ENCODE data around the gene DSC2. TPM values are rescaled to one million over a fixed set of nuclear protein-coding genes. Genes with fewer than 3 reads are reported as not detected.

Gene DSC2
- total and polyA plus RNA-seq, 7 donors: 1.9 to 42.1 (median 3.3) TPM

DNA sequence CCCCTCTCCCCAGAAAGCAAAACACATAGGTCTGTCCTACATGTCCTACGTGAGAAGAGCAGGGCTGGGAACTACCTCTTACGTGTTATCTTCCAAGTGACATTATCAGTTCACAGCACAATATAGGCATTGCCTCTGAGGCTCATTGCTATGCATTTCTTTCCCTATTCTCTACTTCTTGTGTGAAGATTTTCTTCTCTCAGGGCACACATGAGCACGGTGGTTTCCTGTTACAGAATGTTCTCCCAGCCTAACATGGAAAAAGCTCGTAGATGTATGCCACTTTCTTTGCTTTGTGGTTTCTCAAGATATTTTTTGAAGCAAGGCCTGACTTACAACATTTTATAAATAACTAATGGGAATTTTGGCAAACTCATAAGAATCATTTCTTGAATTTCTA, 40.3 kb downstream of the DSC2 start:
- Histone ChIP-seq H3K4me1 (no peaks in the 10 kb centered on the region), H3K4me3 (no peak overlapping the region), H3K9me3 (no peaks in the 10 kb centered on the region), H3K36me3 (no peaks in the 10 kb centered on the region), H3K27ac (no peak overlapping the region), H3K27me3 (no peaks in the 10 kb centered on the region)
- no peak for DNase-seq
- TF ChIP-seq EP300 (IDR thresholded peaks at IDR 0.05) (no peak), POLR2AphosphoS5 (IDR thresholded peaks at IDR 0.05) (no peak), POLR2A (IDR thresholded peaks at IDR 0.05) (no peak)
- TF ChIP-seq, protein P1, sequence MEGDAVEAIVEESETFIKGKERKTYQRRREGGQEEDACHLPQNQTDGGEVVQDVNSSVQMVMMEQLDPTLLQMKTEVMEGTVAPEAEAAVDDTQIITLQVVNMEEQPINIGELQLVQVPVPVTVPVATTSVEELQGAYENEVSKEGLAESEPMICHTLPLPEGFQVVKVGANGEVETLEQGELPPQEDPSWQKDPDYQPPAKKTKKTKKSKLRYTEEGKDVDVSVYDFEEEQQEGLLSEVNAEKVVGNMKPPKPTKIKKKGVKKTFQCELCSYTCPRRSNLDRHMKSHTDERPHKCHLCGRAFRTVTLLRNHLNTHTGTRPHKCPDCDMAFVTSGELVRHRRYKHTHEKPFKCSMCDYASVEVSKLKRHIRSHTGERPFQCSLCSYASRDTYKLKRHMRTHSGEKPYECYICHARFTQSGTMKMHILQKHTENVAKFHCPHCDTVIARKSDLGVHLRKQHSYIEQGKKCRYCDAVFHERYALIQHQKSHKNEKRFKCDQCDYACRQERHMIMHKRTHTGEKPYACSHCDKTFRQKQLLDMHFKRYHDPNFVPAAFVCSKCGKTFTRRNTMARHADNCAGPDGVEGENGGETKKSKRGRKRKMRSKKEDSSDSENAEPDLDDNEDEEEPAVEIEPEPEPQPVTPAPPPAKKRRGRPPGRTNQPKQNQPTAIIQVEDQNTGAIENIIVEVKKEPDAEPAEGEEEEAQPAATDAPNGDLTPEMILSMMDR (IDR thresholded peaks at IDR 0.05): no peak
- intact Hi-C loops (cut with DNase I): no loop called here
- WGBS, 2 donors: 45 to 59% methylated on average over 4 of the region's 4 CpGs

DNA sequence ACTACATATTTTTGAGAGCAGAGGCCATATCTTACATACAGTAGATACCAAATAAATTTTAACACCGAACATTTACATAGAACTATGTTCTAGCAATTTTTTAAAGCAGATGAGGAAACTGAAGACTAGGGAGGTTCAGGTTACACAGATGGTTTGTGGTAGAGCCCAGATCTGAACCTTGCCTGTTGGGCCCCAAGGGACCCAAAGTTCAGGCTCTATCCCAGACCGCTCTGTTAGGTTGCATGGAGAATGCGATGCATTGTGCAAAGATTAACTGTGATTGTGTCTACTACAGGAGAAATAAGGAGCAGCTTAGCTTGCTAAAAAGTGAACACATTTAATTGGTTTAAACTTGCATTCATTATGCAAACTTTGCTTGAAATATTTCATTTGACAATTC, 43.3 kb downstream of the DSC2 start:
- Histone ChIP-seq H3K27me3 (no peaks in the 10 kb centered on the region), H3K9me3 (no peaks in the 10 kb centered on the region), H3K36me3 (no peaks in the 10 kb centered on the region), H3K4me1 (no peaks in the 10 kb centered on the region), H3K27ac (no peak overlapping the region), H3K4me3 (no peak overlapping the region)
- no peak for TF ChIP-seq POLR2AphosphoS5 (IDR thresholded peaks at IDR 0.05)
- TF ChIP-seq, protein P1 (IDR thresholded peaks at IDR 0.05): no peak
- TF ChIP-seq EP300 (IDR thresholded peaks at IDR 0.05): no peak
- no peak for TF ChIP-seq POLR2A (IDR thresholded peaks at IDR 0.05)
- WGBS, 2 donors: 93 to 97% methylated on average over 3 of the region's 3 CpGs
- intact Hi-C loops (cut with DNase I): no loop called here
- DNase-seq: no peak

DNA sequence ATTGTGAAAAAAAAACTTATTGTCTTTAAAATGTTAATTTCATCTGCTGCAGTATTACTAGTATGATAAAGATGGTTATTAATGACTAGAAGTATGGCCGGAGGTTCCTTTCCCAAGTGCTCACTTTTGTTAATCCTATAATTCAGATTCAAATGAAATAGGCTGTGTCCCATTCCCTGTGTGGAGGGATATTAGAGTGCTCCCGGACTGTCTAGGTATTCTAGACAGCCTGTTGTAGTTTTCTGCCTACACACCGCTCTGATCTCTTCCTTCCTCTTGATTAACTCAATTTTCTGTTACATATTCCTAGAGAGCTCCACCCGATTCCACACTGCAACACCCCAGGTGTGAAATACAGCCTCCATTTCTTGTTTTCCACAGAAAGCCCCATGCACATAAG, 44.3 kb downstream of the DSC2 start:
- no peak overlapping the region for H3K27ac ChIP-seq
- intact Hi-C loops (cut with DNase I): no loop called here
- no peaks in the 10 kb centered on the region for H3K4me1 ChIP-seq

DNA sequence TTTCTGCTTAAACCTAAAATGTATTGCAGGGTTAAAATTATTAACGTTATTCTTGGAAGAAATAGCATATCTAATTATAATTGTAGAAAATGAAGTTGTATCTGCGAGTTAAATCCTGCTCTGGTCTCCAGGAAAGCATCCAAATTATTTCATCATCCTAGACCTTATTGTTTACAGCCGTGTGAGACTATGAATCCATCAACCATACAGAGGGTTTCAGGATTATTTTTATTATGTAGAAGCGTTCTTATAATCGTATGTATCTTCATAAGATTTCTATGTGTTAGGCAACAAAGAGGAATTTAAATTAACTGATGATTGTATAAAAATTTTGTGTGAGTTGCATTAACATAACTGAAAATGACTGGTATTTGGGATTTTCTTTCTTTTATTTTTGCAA, 45.2 kb downstream of the DSC2 start:
- Histone ChIP-seq H3K4me1 (no peaks in the 10 kb centered on the region), H3K27me3 (no peaks in the 10 kb centered on the region), H3K9me3 (no peaks in the 10 kb centered on the region), H3K27ac (no peak overlapping the region), H3K4me3 (no peak overlapping the region), H3K36me3 (no peaks in the 10 kb centered on the region)
- TF ChIP-seq, protein P1 (IDR thresholded peaks at IDR 0.05): no peak
- no peak for TF ChIP-seq EP300 (IDR thresholded peaks at IDR 0.05)
- TF ChIP-seq POLR2A (IDR thresholded peaks at IDR 0.05): no peak
- no peak for TF ChIP-seq POLR2AphosphoS5 (IDR thresholded peaks at IDR 0.05)
- DNase-seq: no peak
- 61 to 70% methylated on average over 5 of the region's 5 CpGs for WGBS, 2 donors
- intact Hi-C loops (cut with DNase I): no loop called here

More for the DNA sequence above, 44.3 kb downstream of the DSC2 start:
- DNase-seq: no peak
- Histone ChIP-seq H3K27me3 (no peaks in the 10 kb centered on the region), H3K36me3 (no peaks in the 10 kb centered on the region), H3K9me3 (no peaks in the 10 kb centered on the region), H3K4me3 (no peak overlapping the region)
- 88 to 92% methylated on average over 4 of the region's 4 CpGs for WGBS, 2 donors
- TF ChIP-seq POLR2A (IDR thresholded peaks at IDR 0.05) (no peak), POLR2AphosphoS5 (IDR thresholded peaks at IDR 0.05) (no peak), EP300 (IDR thresholded peaks at IDR 0.05) (no peak)
- TF ChIP-seq, protein P1 (IDR thresholded peaks at IDR 0.05): no peak

DNA sequence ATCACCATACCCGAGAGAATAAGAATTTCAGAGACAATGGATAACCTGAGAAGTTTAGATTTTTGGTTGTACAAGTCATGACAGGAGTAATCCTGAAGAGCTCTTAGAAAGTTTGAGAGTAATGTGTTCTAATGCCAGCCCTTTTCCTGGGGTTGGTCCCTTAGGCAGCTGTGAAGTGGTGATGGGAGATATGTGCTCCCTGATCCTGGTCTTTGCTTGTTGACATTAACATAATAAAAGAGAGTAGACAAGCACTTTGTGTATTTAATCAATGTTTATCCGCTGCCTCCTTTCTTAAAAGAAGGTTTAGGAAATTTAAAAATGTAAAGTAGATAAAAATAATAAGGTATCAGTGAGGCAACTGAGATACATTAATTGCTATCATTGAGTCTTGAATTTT, 45.9 kb downstream of the DSC2 start:
- TF ChIP-seq POLR2AphosphoS5 (IDR thresholded peaks at IDR 0.05) (no peak), EP300 (IDR thresholded peaks at IDR 0.05) (no peak), POLR2A (IDR thresholded peaks at IDR 0.05) (no peak)
- TF ChIP-seq, protein P1 (IDR thresholded peaks at IDR 0.05): no peak
- H3K27ac ChIP-seq: no peak overlapping the region
- H3K36me3 ChIP-seq: no peaks in the 10 kb centered on the region
- no peaks in the 10 kb centered on the region for H3K9me3 ChIP-seq
- H3K27me3 ChIP-seq: no peaks in the 10 kb centered on the region
- H3K4me3 ChIP-seq: no peak overlapping the region
- no peak for DNase-seq
- 82 to 88% methylated on average over 2 of the region's 2 CpGs for WGBS, 2 donors
- no peaks in the 10 kb centered on the region for H3K4me1 ChIP-seq
- intact Hi-C loops (cut with DNase I): no loop called here
